ENCODE measurements around the gene PTCH1.
A peak's percentile ranks its signal among the peaks of the same experiment; 100 is the strongest.

The PTCH1 gene

GRCh38 chr9:95516734-95517558 is at the start of gene PTCH1:
Gene PTCH1 (minus strand): TSS chr9:95516971.
- Histone ChIP-seq H3K4me2 (ENCODE audit: low read depth, low read length) (peak within 1 kb of the TSS; percentile 94), H3K27ac (ENCODE audit: low read length) (peak within 1 kb of the TSS; percentile 17; the same call in 1 of the 2 replicates), H3K9me2 (replicated peaks; ENCODE audit: insufficient read depth, low read length) (no peaks in the 10 kb centered on the region), H3K9me3 (replicated peaks; ENCODE audit: insufficient read depth, low read length) (no peaks in the 10 kb centered on the region), H3K9ac (ENCODE audit: low read length) (peak within 1 kb of the TSS; percentile 57; the same call in 1 of the 2 replicates), H3K27me3 (replicated peaks; ENCODE audit: insufficient read depth, low read length) (no peaks in the 10 kb centered on the region), H3K4me3 (ENCODE audit: low read length) (peak within 1 kb of the TSS; percentile 77), H3F3A (ENCODE audit: insufficient read depth, low read length) (0 out of 2 replicates have a peak, but pooled peaks cover 10% of the 10 kb centered on the region), H3K79me2 (ENCODE audit: low read length) (peaks cover 5% of the 10 kb centered on the region; the same call in 1 of the 2 replicates), H4K20me1 (ENCODE audit: insufficient read depth, low read length) (no peaks in the 10 kb centered on the region), H2AFZ (ENCODE audit: low read length) (peak within 1 kb of the TSS; percentile 94), H3K4me1 (ENCODE audit: low read length) (no peaks in the 10 kb centered on the region), H3K36me3 (replicated peaks; ENCODE audit: insufficient read depth, low read length) (no peaks in the 10 kb centered on the region)
- DNase-seq: peak; percentile 53
- TF ChIP-seq CTCF (IDR thresholded peaks at IDR 0.05; ENCODE audit: low read length): no peak
- TF ChIP-seq EZH2phosphoT487 (IDR thresholded peaks at IDR 0.05; ENCODE audit: low read length): no peak
- TF ChIP-seq EZH2 (optimal IDR thresholded peaks at IDR 0.05; ENCODE audit: low read depth, low read length): no peak

- no peak for DNase-seq
- H4K20me1 ChIP-seq (ENCODE audit: insufficient read depth, low read length): no peaks in the 10 kb centered on the region
- H3K79me2 ChIP-seq (ENCODE audit: low read length): no peaks in the 10 kb centered on the region
- no peak for TF ChIP-seq EZH2phosphoT487 (IDR thresholded peaks at IDR 0.05; ENCODE audit: low read length)
- no peak for TF ChIP-seq EZH2 (optimal IDR thresholded peaks at IDR 0.05; ENCODE audit: low read depth, low read length)
- no peak for TF ChIP-seq CTCF (IDR thresholded peaks at IDR 0.05; ENCODE audit: low read length)
- no peaks in the 10 kb centered on the region for H3K9me3 ChIP-seq (replicated peaks; ENCODE audit: insufficient read depth, low read length)
- no peak overlapping the region for H3K4me3 ChIP-seq (ENCODE audit: low read length)
- H3K27ac ChIP-seq (ENCODE audit: low read length): no peak overlapping the region
- no peaks in the 10 kb centered on the region for H3K36me3 ChIP-seq (replicated peaks; ENCODE audit: insufficient read depth, low read length)
- no peak overlapping the region for H2AFZ ChIP-seq (ENCODE audit: low read length)
- H3K4me2 ChIP-seq (ENCODE audit: low read depth, low read length): no peak overlapping the region
- no peaks in the 10 kb centered on the region for H3K9me2 ChIP-seq (replicated peaks; ENCODE audit: insufficient read depth, low read length)
- H3K4me1 ChIP-seq (ENCODE audit: low read length): no peaks in the 10 kb centered on the region
- no peaks in the 10 kb centered on the region for H3F3A ChIP-seq (ENCODE audit: insufficient read depth, low read length)
- H3K27me3 ChIP-seq (replicated peaks; ENCODE audit: insufficient read depth, low read length): no peaks in the 10 kb centered on the region
- no peak overlapping the region for H3K9ac ChIP-seq (ENCODE audit: low read length)
Observed at GRCh38 chr9:95565982-95566381, 49.2 kb upstream of the PTCH1 start.

- Histone ChIP-seq H3K4me1 (ENCODE audit: low read length) (no peaks in the 10 kb centered on the region), H4K20me1 (ENCODE audit: insufficient read depth, low read length) (no peaks in the 10 kb centered on the region), H3K79me2 (ENCODE audit: low read length) (no peaks in the 10 kb centered on the region), H3K4me3 (ENCODE audit: low read length) (no peak overlapping the region), H3F3A (ENCODE audit: insufficient read depth, low read length) (no peaks in the 10 kb centered on the region), H3K27ac (ENCODE audit: low read length) (no peak overlapping the region), H3K9me2 (replicated peaks; ENCODE audit: insufficient read depth, low read length) (no peaks in the 10 kb centered on the region), H3K36me3 (replicated peaks; ENCODE audit: insufficient read depth, low read length) (no peaks in the 10 kb centered on the region), H3K4me2 (ENCODE audit: low read depth, low read length) (no peak overlapping the region), H2AFZ (ENCODE audit: low read length) (no peak overlapping the region), H3K27me3 (replicated peaks; ENCODE audit: insufficient read depth, low read length) (no peaks in the 10 kb centered on the region), H3K9ac (ENCODE audit: low read length) (no peak overlapping the region), H3K9me3 (replicated peaks; ENCODE audit: insufficient read depth, low read length) (no peaks in the 10 kb centered on the region)
- no peak for TF ChIP-seq EZH2phosphoT487 (IDR thresholded peaks at IDR 0.05; ENCODE audit: low read length)
- no peak for TF ChIP-seq EZH2 (optimal IDR thresholded peaks at IDR 0.05; ENCODE audit: low read depth, low read length)
- TF ChIP-seq CTCF (IDR thresholded peaks at IDR 0.05; ENCODE audit: low read length): no peak
- no peak for DNase-seq
Observed at GRCh38 chr9:95561913-95562312, 45.1 kb upstream of the PTCH1 start.
